Stimulated activated CD8-positive, alpha-beta memory T cell treated with anti-CD3 and anti-CD28 coated beads, Interleukin-2, amount 100 ng/mL, for 48 hours (primary cell): ENCODE data around the gene TNIP2.
A peak's percentile ranks its signal among the peaks of the same experiment; 100 is the strongest.

Experiments
- DNase-seq, 2 donors: peaks; one replicate each; pipeline ENCODE4 v3.0.0-alpha.2; 2020; ENCODE audit warnings: low read depth in 2 of 2

TNIP2 gene

DNA sequence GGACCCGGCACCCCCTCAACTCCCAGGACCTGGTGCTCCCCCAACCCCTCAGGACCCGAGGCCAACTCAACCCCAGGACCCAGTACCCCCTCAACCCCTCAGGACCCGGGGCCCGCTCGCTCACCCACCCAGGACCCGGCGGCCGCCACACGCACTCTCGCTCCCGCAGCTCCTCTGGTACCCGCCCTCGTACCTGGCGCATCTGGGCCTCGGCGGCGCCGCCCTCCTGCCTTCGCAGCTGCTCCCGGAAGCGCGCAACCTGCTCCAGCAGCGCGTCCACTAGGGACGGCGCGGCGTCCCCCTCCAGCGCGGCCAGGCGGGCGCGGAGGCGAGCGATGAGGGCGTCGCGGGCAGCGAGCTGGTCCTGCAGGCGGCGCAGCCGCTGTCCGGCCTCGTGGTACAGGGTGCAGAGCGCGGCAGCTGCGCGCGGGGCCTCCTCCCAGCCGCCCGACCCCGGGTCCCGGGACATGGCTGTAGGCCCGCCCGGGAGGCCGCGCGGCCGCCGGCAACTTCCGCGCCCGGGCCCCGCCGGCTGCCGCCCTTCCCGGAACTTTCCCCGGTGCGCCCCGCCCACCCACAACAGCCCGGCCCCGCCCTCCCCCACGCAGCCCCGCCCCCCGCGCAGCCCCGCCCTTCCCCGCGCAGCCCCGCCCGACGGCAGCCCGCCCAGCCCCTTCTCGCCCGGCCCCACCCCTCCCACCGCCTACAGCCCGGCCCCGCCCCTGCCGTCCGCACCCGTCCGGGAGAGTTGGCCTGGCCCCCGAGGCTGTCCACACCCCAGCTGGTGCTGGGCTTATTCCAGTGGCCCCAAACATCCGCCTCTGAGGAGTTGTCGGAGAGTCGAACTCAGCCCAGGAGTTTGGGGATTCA is at the start of gene TNIP2:
TNIP2 (minus strand) TSS at position 516 of the 870 bp plus-strand sequence; CDS start at position 469, 47 bp downstream.
- DNase-seq = peak; percentile 69 to 77

- DNase-seq = no peak
Measured at GRCh38 chr4:2804973-2805501, 48.9 kb upstream of the TNIP2 start.

- no peak for DNase-seq
Measured at GRCh38 chr4:2804449-2804972, 48.4 kb upstream of the TNIP2 start.

- DNase-seq = no peak
Measured at GRCh38 chr4:2803624-2804448, 47.7 kb upstream of the TNIP2 start.

DNA sequence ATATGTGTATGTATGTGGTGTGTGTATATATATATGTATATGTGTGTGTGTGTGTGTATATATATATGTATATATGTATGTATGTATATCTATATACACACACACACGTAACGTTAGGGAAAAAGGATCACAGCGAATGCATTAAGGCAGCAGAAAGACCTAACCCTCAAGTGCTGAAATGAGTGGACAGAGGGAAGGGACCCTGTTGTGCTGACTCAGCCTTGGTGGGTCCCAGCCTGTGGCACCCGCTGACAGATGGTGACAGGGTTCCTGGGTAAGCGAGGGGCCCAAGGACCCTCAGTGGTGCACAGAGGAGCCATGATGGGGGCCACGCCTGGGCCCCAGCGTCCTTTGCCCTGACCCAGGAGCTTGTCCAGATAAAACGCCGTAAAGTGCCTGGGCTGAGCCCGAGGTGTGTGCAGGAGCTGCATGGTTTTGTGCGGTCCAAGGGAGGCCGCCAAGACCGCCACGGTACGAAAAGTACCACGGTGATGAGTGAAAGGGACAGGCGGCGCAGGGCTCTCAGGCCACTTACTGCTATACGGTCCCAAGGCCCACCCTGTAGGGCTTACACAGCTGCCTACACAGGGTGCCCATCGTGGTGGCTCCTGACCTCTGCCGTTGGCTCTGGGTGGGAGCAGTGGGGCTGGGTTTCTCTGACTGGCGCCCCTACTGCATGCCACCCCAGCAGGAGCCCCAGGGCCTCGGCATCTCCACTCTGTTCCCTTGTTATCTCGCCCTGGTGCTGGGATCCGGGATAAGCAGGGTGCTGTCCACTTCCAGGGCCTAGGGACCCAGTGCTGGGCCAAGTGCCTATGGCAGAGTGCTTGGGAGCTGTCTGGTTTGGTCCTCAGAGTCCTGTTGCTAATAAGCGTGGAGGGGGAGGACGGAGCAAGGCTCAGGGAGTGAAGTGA is 46.7 kb upstream of the TNIP2 start:
- DNase-seq = no peak

- no peak for DNase-seq
Measured at GRCh38 chr4:2800691-2801596, 44.8 kb upstream of the TNIP2 start.

DNA sequence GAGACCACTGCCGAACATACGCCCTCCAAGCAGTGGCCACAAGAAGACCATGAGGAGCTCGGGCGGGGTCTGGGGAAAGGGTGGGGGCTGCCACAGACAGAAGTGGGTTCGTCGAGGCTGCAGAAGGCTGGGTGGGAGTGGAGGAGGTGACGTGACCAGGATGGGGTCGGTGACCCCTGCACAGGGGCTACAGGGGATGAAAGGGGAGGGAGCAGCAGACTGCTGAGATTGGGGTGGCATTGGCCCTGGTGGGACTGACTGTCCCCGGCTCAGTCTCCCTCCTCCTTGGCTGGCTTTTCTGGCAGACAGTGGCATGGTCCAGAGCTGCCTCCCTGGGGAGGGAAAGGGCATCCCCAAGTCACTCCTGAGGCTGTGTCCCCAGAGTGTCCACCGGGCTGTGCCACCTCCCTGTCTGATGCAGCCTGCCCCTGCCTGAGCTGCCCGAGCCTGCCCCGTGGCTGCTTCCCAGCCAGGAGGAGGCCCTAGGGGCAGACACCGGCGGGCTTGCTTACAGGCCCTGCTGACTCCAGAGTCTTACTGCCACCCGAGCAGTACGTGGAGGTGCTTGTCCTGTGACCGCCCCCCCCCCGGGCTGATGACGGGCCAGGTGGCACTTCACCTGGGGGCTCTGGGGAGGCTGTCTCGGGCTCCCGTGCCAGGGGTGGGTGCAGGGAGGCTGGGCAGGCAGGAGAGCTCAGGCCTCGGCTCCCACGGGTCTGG is 44.0 kb upstream of the TNIP2 start:
- no peak for DNase-seq

GRCh38 chr4:2799224-2799911 is 43.2 kb upstream of the TNIP2 start:
- no peak for DNase-seq

- no peak for DNase-seq
Measured at GRCh38 chr4:2798399-2799223, 42.5 kb upstream of the TNIP2 start.

DNA sequence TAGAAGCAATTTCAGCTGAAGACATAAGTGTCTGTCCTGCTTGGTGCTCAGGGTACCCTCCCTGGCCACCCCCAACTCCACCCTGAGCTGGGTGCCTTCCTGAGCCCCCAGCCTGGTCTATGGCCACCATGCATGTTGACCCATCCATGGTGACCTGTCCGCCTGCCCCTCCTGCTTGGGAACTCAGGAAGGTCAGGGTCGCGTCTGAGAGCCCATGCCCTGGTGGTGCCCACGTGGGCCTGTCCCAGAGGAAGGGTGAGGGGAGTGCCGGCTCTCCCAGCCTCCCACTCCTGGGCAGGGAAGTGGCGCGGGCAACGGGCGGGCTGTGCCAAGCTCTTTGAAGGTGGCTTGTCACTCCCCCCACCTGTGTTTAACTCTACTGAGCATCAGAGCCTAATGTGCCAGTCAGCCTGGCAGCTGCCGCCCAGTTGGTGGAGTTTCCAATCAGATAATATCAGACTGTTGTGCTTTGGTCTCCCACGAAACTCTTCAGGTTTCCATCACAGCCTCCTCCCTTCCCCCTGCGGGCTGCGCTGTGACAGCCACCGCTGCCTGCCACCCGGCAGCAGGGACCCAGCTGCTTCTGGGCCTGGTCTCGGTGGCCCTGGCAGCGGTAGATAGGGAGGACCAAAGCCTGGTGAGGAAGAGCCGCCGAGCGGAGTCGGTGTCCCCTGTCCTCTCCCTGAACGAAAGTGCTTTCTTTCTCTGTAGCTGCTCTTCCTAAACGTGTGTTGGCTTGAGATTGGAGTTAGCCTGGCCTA is 41.6 kb upstream of the TNIP2 start:
- no peak for DNase-seq

DNA sequence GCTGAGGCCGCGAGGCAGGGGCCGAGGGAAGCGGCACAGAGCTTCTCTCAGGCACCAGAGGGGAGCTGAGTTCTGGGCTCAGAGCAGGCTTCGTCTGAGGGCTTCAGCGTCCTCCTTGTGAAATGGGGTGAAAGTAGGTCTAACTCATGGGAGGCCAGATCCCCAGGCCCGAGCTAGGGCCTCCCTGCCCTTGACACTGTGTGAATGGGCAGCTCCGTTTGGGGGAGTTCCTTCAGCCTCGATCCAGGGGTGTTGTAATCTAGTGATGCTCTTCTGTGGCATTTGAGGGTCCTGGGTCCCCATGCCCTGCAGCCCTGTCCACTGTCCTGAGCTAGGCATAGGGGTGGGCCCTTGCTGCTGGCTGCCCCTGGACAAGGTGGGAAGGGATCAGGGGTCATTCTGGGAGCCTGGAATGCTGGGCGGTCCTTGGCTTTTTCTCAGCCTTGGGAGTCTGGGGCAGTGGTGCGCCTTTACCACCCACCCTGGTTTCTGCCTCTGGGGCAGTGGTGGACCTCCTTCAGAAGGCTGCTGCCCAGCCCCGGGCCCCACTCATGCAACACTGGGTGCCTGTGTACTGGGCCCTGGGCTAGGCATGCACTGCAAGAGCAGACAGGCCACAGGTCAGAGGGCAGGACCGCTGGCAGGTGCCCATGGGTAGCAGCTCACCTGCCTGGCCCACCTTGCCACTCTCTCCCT is 40.9 kb upstream of the TNIP2 start:
- no peak for DNase-seq

GRCh38 chr4:2795893-2796848 is 40.0 kb upstream of the TNIP2 start:
- no peak for DNase-seq

DNA sequence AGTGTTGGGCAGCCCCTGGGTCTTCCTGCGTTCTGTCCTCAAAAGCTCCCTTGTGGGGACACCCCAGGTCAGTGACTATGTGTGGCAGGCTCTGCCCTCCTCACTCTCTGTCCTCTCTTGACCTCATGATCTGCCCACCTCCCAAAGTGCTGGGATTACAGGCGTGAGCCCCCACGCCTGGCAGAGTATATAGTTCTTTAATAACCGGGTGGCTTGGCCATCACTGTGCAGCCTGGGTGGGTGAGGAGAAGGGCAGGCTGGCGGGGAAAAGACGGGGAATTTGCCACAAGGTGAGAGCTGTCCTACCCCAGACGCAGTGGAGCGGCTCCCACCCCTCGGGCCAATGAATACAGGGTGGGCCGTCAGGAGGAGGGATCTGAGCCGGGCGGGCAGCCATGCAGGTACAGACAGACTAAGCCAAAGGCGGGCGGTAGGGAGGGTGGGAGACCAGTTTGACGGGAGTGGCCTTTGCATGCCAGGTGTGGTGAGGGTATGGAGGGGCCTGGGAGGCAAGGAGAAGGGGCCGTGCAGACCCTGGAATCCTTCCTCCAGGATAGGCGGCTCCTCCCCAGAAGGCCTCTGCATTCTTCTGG is 39.3 kb upstream of the TNIP2 start:
- no peak for DNase-seq

GRCh38 chr4:2794486-2795299 is 38.6 kb upstream of the TNIP2 start:
- DNase-seq = no peak
